Stimulated activated CD4-positive, alpha-beta T cell treated with anti-CD3 and anti-CD28 coated beads, Interleukin-15, amount 100 ng/mL, for 1 hour (primary cell): ENCODE measurements around the gene FMR1NB.

Source experiments
- DNase-seq, 2 donors: peaks; one replicate each; pipeline ENCODE4 v3.0.0-alpha.2; 2020; ENCODE audit warnings: low read depth in 1 of 2, low spot score in 1 of 2

Gene FMR1NB

GRCh38 chrX:147981038-147981752 is at the start of gene FMR1NB:
FMR1NB (plus strand) TSS chrX:147981337; CDS start chrX:147981403, 66 bp downstream.
- no peak for DNase-seq

GRCh38 chrX:147933815-147934214 is 47.3 kb upstream of the FMR1NB start:
- DNase-seq = no peak

GRCh38 chrX:147935156-147935758 is 45.9 kb upstream of the FMR1NB start:
- no peak for DNase-seq

GRCh38 chrX:147945286-147945685 is 35.9 kb upstream of the FMR1NB start:
- no peak for DNase-seq

GRCh38 chrX:147948531-147948930 is 32.6 kb upstream of the FMR1NB start:
- no peak for DNase-seq

GRCh38 chrX:147950352-147950751 is 30.8 kb upstream of the FMR1NB start:
- no peak for DNase-seq

- DNase-seq = no peak
Observed at GRCh38 chrX:147953976-147954375, 27.2 kb upstream of the FMR1NB start.

GRCh38 chrX:147957291-147957690 is 23.8 kb upstream of the FMR1NB start:
- no peak for DNase-seq

- DNase-seq = no peak
Observed at GRCh38 chrX:147958291-147958690, 22.8 kb upstream of the FMR1NB start.

- no peak for DNase-seq
Observed at GRCh38 chrX:147960722-147961121, 20.4 kb upstream of the FMR1NB start.

GRCh38 chrX:147962476-147962875 is 18.7 kb upstream of the FMR1NB start:
- DNase-seq = no peak

GRCh38 chrX:147978931-147979330 is 2.2 kb upstream of the FMR1NB start:
- no peak for DNase-seq

GRCh38 chrX:148020329-148020728 is 39.2 kb downstream of the FMR1NB start:
- DNase-seq = no peak

- DNase-seq = no peak
Observed at GRCh38 chrX:148024425-148025148, 43.5 kb downstream of the FMR1NB start.

GRCh38 chrX:148035380-148035779 is 54.2 kb downstream of the FMR1NB start:
- DNase-seq = no peak

GRCh38 chrX:148037020-148037419 is 55.9 kb downstream of the FMR1NB start:
- no peak for DNase-seq

GRCh38 chrX:148043271-148043855 is 62.2 kb downstream of the FMR1NB start:
- no peak for DNase-seq

- no peak for DNase-seq
Observed at GRCh38 chrX:148047200-148047599, 66.1 kb downstream of the FMR1NB start.

- DNase-seq = no peak
Observed at GRCh38 chrX:148049441-148049840, 68.3 kb downstream of the FMR1NB start.

GRCh38 chrX:148051973-148052372 is 70.8 kb downstream of the FMR1NB start:
- DNase-seq = no peak

- DNase-seq = no peak
Observed at GRCh38 chrX:148067285-148067684, 86.1 kb downstream of the FMR1NB start.
